Measurements from ENCODE around the gene ZNF407.

The ZNF407 gene

GRCh38 chr18:74715865-74716712, 118.4 kb downstream of the ZNF407 start:
- ATAC-seq: no peak
- no peak for TF ChIP-seq CSDC2 (CRISPR knock-in tag; IDR thresholded peaks at IDR 0.05)
- TF ChIP-seq GLIS3 (CRISPR knock-in tag; IDR thresholded peaks at IDR 0.05): no peak
- TF ChIP-seq RARB (CRISPR knock-in tag; IDR thresholded peaks at IDR 0.05): no peak
- TF ChIP-seq ZFP30 (CRISPR knock-in tag; IDR thresholded peaks at IDR 0.05): no peak
- TF ChIP-seq CSRNP3 (CRISPR knock-in tag; IDR thresholded peaks at IDR 0.05): no peak
- no peak for TF ChIP-seq SNAI2 (CRISPR knock-in tag; IDR thresholded peaks at IDR 0.05)
- no peak for TF ChIP-seq ARNTL (CRISPR knock-in tag; IDR thresholded peaks at IDR 0.05; ENCODE audit: borderline replicate concordance, low read depth)
- TF ChIP-seq PATZ1 (CRISPR knock-in tag; IDR thresholded peaks at IDR 0.05; ENCODE audit: borderline replicate concordance): no peak
- TF ChIP-seq ESRRG (CRISPR knock-in tag; IDR thresholded peaks at IDR 0.05): no peak
- no peak for TF ChIP-seq TOX (CRISPR knock-in tag; IDR thresholded peaks at IDR 0.05; ENCODE audit: borderline replicate concordance)
- TF ChIP-seq CREB5 (CRISPR knock-in tag; IDR thresholded peaks at IDR 0.05; ENCODE audit: low read depth): no peak
- TF ChIP-seq TSHZ2 (CRISPR knock-in tag; IDR thresholded peaks at IDR 0.05): no peak
- TF ChIP-seq ZNF70 (CRISPR knock-in tag; IDR thresholded peaks at IDR 0.05): no peak
- TF ChIP-seq ZNF565 (CRISPR knock-in tag; conservative IDR thresholded peaks at IDR 0.05; ENCODE audit: low read depth): no peak
- no peak for TF ChIP-seq POU6F1 (CRISPR knock-in tag; IDR thresholded peaks at IDR 0.05; ENCODE audit: borderline replicate concordance, low read depth)
- no peak for TF ChIP-seq PPARA (CRISPR knock-in tag; IDR thresholded peaks at IDR 0.05; ENCODE audit: borderline replicate concordance)
- TF ChIP-seq ZNF8 (CRISPR knock-in tag; IDR thresholded peaks at IDR 0.05): no peak
- TF ChIP-seq BACH2 (CRISPR knock-in tag; IDR thresholded peaks at IDR 0.05; ENCODE audit: borderline replicate concordance): no peak
- TF ChIP-seq ZC3H10 (CRISPR knock-in tag; IDR thresholded peaks at IDR 0.05): no peak

- no peak for ATAC-seq
- TF ChIP-seq TSHZ2 (CRISPR knock-in tag; IDR thresholded peaks at IDR 0.05): no peak
- TF ChIP-seq CSRNP3 (CRISPR knock-in tag; IDR thresholded peaks at IDR 0.05): no peak
Measured at GRCh38 chr18:74718312-74718711, 120.6 kb downstream of the ZNF407 start.
